Activated CD8-positive, alpha-beta memory T cell treated with anti-CD3 and anti-CD28 coated beads, Interleukin-2, amount 50 U/mL, for 24 hours (primary cell): Measurements from ENCODE around the gene VIL1.

ENCODE experiments used
- DNase-seq: peaks from one replicate; pipeline ENCODE4 v3.0.0-alpha.2; 2020; ENCODE audit errors: extremely low read depth

VIL1 gene

DNA sequence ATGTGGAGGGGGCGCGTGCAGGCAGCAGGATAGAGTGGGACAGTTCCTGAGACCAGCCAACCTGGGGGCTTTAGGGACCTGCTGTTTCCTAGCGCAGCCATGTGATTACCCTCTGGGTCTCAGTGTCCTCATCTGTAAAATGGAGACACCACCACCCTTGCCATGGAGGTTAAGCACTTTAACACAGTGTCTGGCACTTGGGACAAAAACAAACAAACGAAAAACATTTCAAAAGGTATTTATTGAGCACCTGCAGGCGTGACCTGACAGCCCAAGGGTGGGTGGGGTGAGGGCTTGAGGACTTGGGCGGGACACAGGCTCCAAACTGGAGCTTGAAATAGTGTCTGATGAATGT, 23.9 kb upstream of the VIL1 start:
- no peak for DNase-seq

DNA sequence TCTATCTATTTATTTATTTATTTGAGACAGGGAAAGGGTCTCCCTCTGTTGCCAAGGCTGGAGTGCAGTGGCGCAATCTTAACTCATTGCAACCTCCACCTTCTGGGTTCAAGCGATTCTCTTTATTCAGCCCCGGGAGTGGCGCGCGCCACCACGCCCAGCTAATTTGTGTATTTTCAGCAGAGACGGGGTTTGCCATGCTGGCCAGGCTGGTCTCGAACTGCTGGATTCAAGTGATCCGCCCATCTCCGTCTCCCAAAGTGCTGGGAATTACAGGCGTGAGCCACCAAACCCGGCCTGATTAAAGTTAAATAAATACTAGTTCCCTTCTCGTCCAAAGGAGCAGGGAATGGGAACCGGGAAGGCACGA, 23.5 kb upstream of the VIL1 start:
- DNase-seq: no peak

- peak; percentile 77 for DNase-seq
Measured at GRCh38 chr2:218395826-218396687, 22.9 kb upstream of the VIL1 start.

GRCh38 chr2:218396688-218397462, 22.0 kb upstream of the VIL1 start:
- no peak for DNase-seq

DNA sequence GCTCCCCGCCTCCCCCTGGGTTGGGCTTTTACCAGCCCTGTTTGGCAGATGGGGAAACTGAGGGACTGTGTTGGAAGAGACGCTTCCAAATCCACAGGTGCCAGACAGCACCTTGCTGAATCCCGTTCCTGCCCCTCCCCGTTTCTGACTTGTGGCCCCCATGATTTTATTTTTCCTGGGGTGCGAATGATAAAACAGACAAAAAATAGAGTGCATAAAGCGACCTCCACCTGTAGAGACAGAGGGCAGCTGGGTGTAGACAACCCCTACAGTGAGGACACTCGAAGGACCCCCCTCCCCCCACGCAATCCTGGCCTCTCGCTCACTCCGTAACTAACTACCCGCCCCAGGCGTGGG, 21.5 kb upstream of the VIL1 start:
- DNase-seq: no peak

GRCh38 chr2:218397820-218398436, 21.0 kb upstream of the VIL1 start:
- no peak for DNase-seq

DNA sequence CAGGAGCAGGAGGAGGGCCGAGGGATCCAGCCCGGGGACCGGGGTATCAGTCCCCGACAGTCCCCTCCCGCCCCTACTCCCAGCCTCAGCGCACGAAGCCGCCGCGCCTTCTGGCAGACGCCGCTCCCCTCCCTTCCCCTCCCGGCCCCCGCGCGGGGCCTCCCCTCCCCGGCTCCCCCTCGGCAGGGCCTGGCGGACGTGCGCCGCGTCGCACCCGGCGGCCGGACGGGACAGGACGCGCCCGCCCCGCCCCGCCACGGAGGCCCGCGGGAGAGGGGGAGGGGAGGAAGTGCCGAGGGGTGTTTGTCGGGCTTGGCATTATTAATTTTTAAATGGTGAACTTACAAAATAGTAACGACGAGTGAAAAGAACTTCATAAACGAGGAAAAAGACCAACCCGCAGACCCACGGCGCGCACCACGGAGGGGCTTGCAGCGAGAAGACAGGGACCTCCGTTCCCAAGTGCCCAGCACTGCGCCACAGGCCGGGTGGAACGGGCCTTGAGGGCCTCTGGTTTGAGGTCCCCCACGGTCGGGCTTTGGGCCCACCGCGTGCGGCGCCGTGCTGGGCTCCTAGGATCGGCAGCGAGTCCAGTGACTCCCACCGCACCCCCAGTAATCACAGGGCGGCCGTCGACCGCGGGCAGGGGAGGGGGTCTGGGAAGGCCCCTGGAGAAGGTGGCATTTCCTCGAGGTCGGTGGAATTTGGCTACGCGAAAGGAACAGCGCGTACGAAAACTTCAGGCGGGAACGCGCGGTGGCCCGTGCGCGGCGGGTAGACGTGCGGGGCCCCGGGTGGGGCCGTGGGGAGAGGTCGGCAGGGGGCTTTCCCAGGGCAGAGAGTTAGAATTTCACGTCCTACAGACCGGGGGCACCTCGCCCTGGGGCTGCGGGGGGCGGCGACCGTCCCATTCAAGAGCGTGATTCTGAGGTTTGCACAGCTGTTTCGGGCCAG, 20.2 kb upstream of the VIL1 start:
- no peak for DNase-seq

DNA sequence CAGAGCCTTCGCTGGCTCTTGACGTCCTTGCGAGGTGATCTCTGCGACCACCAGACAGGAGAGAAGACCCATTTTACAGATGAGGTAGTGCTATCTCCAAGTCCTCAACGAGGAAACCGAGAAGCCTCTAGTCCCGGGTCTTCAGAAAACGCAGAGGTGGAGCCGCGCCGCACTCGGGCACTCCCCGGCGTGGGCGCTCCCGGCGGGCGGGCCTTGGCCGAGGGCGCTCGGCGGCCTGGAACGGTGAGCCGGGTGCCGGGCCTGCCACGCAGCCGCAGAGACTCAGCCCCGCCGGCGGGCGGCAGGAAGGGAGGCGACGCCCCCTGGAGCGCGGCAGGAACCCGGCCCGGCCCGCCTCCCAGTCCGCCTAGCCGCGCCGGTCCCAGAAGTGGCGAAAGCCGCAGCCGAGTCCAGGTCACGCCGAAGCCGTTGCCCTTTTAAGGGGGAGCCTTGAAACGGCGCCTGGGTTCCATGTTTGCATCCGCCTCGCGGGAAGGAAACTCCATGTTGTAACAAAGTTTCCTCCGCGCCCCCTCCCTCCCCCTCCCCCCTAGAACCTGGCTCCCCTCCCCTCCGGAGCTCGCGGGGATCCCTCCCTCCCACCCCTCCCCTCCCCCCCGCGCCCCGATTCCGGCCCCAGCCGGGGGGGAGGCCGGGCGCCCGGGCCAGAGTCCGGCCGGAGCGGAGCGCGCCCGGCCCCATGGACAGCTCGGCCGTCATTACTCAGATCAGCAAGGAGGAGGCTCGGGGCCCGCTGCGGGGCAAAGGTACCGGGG, 19.3 kb upstream of the VIL1 start, which contains the start of gene CTDSP1:
CTDSP1 (plus strand) TSS at position 478 of the 776 bp plus-strand sequence; CDS start at position 701, 223 bp downstream.
- DNase-seq: peak; percentile 89

DNA sequence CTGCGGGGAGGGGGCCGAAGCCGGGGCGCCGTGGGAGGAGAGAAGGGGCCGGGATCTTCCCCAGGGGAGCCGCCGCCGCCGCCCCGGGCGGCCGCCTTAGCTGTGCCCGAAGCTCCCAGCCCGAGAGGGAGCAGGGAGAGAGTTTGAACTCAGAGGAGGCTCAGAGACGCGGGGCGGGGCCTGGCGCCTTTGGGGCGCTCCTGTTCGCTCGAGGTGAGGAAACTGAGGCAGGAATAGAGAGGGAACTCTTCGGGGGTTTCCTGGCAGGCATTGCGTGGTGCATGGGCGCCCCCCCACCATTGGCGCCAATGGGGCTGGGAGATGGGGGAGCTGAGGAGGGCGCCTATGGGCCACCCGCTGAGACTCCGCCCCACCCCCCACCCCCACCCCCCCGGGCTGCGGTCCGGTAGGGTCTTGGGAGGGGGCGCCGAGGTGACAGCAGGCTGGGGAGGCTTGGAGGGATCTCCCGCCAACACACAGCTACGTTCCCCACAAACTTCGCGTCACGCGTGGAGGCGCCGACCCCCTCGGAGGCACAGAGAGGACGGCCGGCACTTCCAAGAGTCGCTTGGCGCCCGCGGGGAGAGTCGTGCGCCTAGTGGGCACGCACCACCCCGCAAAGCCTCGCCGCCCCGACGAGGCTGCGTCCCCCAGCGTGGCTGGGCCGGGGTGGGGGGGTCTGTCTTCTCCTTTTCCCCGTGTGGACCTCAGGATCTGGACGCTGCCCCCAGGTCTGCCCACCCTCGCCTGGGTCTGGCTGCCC, 18.6 kb upstream of the VIL1 start:
- DNase-seq: no peak

GRCh38 chr2:218400930-218401881, 17.7 kb upstream of the VIL1 start:
- no peak for DNase-seq

DNA sequence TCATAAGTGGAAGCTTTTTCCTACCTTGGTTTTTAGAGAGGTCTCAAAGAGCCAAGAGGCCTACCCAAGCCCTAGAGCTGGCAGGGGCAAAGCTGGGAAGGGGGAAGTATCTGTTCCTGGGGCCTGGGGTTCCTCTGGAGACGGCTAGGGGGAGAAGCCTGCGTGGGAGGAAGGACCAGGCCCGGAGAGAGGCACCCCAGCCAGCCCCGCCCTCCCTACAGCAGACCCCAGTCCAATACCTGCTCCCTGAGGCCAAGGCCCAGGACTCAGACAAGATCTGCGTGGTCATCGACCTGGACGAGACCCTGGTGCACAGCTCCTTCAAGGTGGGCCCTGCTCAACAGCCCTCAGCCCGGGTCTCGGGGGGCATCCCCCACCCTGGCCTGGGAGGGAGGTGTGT, 17.0 kb upstream of the VIL1 start:
- no peak for DNase-seq

DNA sequence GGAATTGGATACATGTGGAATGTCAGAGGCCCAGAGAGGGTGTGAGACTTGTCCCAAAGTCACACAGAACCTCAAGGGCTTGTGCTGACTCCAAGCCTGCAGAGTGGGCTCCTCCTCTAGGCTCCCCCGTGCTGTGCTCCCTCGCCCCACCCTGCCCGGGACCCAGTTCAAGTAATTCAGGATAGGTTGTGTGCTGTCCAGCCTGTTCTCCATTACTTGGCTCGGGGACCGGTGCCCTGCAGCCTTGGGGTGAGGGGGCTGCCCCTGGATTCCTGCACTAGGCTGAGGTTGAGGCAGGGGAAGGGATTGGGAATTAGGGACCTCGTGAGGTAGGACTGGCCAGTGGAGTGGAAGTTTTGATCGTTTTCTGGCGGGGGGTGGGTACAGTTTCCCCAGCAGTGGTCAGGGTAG, 16.4 kb upstream of the VIL1 start:
- DNase-seq: no peak

- no peak for DNase-seq
Measured at GRCh38 chr2:218402911-218403411, 16.0 kb upstream of the VIL1 start.

- DNase-seq: no peak
Measured at GRCh38 chr2:218403810-218404209, 15.1 kb upstream of the VIL1 start.

GRCh38 chr2:218404351-218405085, 14.4 kb upstream of the VIL1 start:
- no peak for DNase-seq

DNA sequence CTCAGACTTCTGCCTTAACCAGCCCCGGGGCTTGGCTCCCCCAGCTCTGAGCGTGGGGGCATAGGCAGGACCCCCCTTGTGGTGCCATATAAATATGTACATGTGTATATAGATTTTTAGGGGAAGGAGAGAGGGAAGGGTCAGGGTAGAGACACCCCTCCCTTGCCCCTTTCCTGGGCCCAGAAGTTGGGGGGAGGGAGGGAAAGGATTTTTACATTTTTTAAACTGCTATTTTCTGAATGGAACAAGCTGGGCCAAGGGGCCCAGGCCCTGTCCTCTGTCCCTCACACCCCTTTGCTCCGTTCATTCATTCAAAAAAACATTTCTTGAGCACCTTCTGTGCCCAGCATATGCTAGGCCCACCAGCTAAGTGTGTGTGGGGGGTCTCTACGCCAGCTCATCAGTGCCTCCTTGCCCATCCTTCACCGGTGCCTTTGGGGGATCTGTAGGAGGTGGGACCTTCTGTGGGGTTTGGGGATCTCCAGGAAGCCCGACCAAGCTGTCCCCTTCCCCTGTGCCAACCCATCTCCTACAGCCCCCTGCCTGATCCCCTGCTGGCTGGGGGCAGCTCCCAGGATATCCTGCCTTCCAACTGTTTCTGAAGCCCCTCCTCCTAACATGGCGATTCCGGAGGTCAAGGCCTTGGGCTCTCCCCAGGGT, 13.7 kb upstream of the VIL1 start:
- no peak for DNase-seq

DNA sequence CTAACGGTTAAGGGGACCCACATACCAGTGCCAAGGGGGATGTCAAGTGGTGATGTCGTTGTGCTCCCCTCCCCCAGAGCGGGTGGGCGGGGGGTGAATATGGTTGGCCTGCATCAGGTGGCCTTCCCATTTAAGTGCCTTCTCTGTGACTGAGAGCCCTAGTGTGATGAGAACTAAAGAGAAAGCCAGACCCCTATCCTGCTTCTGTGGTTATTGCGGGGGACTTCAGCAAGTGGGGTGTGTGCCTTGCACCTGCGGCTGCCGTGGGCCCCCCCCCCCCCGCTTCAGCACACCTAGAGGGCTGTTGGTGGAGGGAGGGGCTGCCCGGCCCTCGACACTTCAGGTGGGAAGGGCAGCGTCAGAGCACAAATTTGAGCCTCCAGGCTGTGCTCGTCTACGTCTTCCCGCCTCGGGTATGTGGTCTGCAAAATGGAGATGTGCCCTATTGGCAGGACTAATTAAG, 13.1 kb upstream of the VIL1 start:
- DNase-seq: no peak
